Panc1 (cell line): ENCODE measurements around the gene NMB. TPM values are rescaled to one million over a fixed set of nuclear protein-coding genes. Genes with fewer than 3 reads are reported as not detected.

Experiments used
- ATAC-seq: fragments of 200-7000 bp; cut with Tn5 transposase; 2 replicates; pipeline ENCODE4 v1.9.1; 2020; ENCODE audit warnings: mild to moderate bottlenecking, moderate library complexity
- BruUV-seq: library from RNA; stranded (reverse); fragments of 400-500 nt; replicated peaks from 2 replicates; lab custom pipeline; 2021; lab: Mats Ljungman, UMichigan
- CTCF ChIA-PET: fragments of 300-600 bp; sonication (Branson Sonifier 250); formaldehyde crosslinking; loops from one replicate; lab custom pipeline; 2022; ENCODE audit warnings: antibody characterized with exemption; lab: Charles Lee
- POLR2A ChIA-PET: fragments of 300-600 bp; sonication (Branson Sonifier 250); formaldehyde crosslinking; loops from one replicate; lab custom pipeline; 2022; ENCODE audit warnings: antibody characterized with exemption; lab: Charles Lee
- DNase-seq: peaks from one replicate; pipeline ENCODE4 v3.0.0-alpha.2; 2010; ENCODE audit warnings: low read depth, low spot score
- H3K27ac ChIP-seq: 2 replicates; pipeline ENCODE4 v1.5.1; 2011; ENCODE audit warnings: mild to moderate bottlenecking, low read length, inconsistent platforms
- H3K27me3 ChIP-seq: fragments of 200-500 bp; sonication (Bioruptor generic); 2 replicates; pipeline ENCODE4 v1.6.0; 2014; ENCODE audit warnings: low read length, inconsistent platforms; ENCODE audit not compliant: control insufficient read depth, insufficient read depth
- H3K36me3 ChIP-seq: fragments of 200-500 bp; sonication (Bioruptor generic); 2 replicates; pipeline ENCODE4 v1.5.1; 2014; ENCODE audit warnings: inconsistent platforms, mild to moderate bottlenecking, low read length, moderate library complexity; ENCODE audit not compliant: control insufficient read depth, insufficient read depth
- H3K4me1 ChIP-seq: 2 replicates; pipeline ENCODE4 v1.5.1; 2011; ENCODE audit warnings: inconsistent platforms, mild to moderate bottlenecking, low read length, moderate library complexity; ENCODE audit not compliant: control insufficient read depth, insufficient read depth
- H3K4me3 ChIP-seq, 2 experiments: 2 replicates each; pipeline ENCODE4 v1.5.1; 2011 to 2012; ENCODE audit warnings: low read depth in 2 of 2, low read length in 2 of 2, mild to moderate bottlenecking in 2 of 2, inconsistent platforms in 1 of 2, moderate library complexity in 1 of 2
- H3K9me3 ChIP-seq: fragments of 200-500 bp; sonication (Bioruptor generic); 2 replicates; pipeline ENCODE4 v1.5.1; 2014; ENCODE audit warnings: low read depth, mild to moderate bottlenecking, inconsistent platforms, low read length, moderate library complexity; ENCODE audit not compliant: control insufficient read depth, insufficient read depth
- POLR2AphosphoS5 ChIP-seq: IDR thresholded peaks from 2 replicates; pipeline ENCODE4 v1.6.1; 2012; ENCODE audit warnings: mild to moderate bottlenecking, low read depth, low read length, moderate library complexity
- SIN3A ChIP-seq: IDR thresholded peaks from 2 replicates; pipeline ENCODE4 v1.6.1; 2012; ENCODE audit warnings: low read depth, mild to moderate bottlenecking, low read length, moderate library complexity, borderline replicate concordance; ENCODE audit not compliant: insufficient read depth
- TCF7L2 ChIP-seq: IDR thresholded peaks from 2 replicates; pipeline ENCODE4 v1.6.1; 2011; ENCODE audit warnings: mild to moderate bottlenecking, low read depth, low read length, inconsistent platforms
- in situ Hi-C: cut with HindIII; loops from 2 replicates; pipeline ENCODE4 v1.10.0; 2016; ENCODE audit warnings: low sequenced_read_pairs, low pct_unique_long_range_greater_than_20kb
- intact Hi-C: fragments of 100-400 bp; cut with micrococcal nuclease; formaldehyde crosslinking; loops from one replicate; pipeline ENCODE4 v1.10.0; 2022; ENCODE audit not compliant: unreplicated experiment
- total RNA-seq: library from RNA; stranded (reverse); gene quantifications from one replicate; pipeline ENCODE4 v1.2.1, GENCODE V29; 2021; ENCODE audit not compliant: unreplicated experiment
- TF ChIP-seq, protein P1 (sequence below), 2 experiments: IDR thresholded peaks; 2 replicates each; pipeline ENCODE4 v1.6.1; 2011 to 2012; ENCODE audit warnings: low read depth in 2 of 2, control low read depth in 1 of 2, low read length in 1 of 2, mild to moderate bottlenecking in 1 of 2, moderate library complexity in 1 of 2; ENCODE audit not compliant: insufficient read depth in 1 of 2
- TF ChIP-seq, protein P2 (sequence below): fragments of 450-650 bp; IDR thresholded peaks from 2 replicates; pipeline ENCODE4 v1.5.1; 2017; ENCODE audit warnings: mild to moderate bottlenecking

NMB gene
- total RNA-seq, 1 experiment from 2014 or later: 9.5 TPM

DNA sequence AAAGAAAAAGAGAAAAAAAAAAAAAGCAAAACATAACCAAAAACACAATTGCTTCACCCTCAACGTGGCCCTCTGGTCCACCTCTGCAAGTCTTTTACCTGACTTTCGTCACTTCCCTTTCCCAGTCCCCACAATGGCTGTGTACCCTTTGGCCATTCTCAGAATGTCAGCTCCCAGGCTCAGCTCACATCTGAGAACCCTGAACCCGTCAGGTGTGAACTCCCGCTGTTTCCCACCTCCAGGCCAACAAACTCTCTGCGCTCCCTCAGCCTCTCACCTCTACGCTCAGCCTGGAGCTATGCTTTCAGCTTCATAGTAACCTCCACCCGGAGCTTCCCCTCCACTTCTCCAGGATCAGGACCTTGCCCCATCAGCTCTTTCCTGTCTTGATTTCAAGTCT lies 33.6 kb downstream of the NMB start:
- POLR2A ChIA-PET: interaction anchor here (0.6 to 0.7 kb wide), 2 partner anchors 12 to 28 kb away, joined by 4 to 8 read pairs; no protein-coding TSS in a partner anchor
- peaks cover 34% of the 10 kb centered on the region; the same call in 1 of the 2 replicates for H3K9me3 ChIP-seq
- DNase-seq: no peak
- no peaks in the 10 kb centered on the region for H3K36me3 ChIP-seq
- H3K4me3 ChIP-seq: no peak overlapping the region
- in situ Hi-C loops (no loop called here), intact Hi-C loops (no loop called here)
- H3K27ac ChIP-seq: no peak overlapping the region
- BruUV-seq: no TSS peak
- H3K27me3 ChIP-seq: no peaks in the 10 kb centered on the region
- peak; percentile 36; the same call in 1 of the 2 replicates for ATAC-seq
- TF ChIP-seq TCF7L2 (no peak), POLR2AphosphoS5 (no peak), SIN3A (no peak)
- TF ChIP-seq, protein P1, sequence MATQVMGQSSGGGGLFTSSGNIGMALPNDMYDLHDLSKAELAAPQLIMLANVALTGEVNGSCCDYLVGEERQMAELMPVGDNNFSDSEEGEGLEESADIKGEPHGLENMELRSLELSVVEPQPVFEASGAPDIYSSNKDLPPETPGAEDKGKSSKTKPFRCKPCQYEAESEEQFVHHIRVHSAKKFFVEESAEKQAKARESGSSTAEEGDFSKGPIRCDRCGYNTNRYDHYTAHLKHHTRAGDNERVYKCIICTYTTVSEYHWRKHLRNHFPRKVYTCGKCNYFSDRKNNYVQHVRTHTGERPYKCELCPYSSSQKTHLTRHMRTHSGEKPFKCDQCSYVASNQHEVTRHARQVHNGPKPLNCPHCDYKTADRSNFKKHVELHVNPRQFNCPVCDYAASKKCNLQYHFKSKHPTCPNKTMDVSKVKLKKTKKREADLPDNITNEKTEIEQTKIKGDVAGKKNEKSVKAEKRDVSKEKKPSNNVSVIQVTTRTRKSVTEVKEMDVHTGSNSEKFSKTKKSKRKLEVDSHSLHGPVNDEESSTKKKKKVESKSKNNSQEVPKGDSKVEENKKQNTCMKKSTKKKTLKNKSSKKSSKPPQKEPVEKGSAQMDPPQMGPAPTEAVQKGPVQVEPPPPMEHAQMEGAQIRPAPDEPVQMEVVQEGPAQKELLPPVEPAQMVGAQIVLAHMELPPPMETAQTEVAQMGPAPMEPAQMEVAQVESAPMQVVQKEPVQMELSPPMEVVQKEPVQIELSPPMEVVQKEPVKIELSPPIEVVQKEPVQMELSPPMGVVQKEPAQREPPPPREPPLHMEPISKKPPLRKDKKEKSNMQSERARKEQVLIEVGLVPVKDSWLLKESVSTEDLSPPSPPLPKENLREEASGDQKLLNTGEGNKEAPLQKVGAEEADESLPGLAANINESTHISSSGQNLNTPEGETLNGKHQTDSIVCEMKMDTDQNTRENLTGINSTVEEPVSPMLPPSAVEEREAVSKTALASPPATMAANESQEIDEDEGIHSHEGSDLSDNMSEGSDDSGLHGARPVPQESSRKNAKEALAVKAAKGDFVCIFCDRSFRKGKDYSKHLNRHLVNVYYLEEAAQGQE (IDR thresholded peaks at IDR 0.05; ENCODE audit: insufficient read depth in 1 of 2, low read depth in 2 of 2, low read length in 1 of 2): no peak
- TF ChIP-seq, protein P2, sequence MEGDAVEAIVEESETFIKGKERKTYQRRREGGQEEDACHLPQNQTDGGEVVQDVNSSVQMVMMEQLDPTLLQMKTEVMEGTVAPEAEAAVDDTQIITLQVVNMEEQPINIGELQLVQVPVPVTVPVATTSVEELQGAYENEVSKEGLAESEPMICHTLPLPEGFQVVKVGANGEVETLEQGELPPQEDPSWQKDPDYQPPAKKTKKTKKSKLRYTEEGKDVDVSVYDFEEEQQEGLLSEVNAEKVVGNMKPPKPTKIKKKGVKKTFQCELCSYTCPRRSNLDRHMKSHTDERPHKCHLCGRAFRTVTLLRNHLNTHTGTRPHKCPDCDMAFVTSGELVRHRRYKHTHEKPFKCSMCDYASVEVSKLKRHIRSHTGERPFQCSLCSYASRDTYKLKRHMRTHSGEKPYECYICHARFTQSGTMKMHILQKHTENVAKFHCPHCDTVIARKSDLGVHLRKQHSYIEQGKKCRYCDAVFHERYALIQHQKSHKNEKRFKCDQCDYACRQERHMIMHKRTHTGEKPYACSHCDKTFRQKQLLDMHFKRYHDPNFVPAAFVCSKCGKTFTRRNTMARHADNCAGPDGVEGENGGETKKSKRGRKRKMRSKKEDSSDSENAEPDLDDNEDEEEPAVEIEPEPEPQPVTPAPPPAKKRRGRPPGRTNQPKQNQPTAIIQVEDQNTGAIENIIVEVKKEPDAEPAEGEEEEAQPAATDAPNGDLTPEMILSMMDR: no peak
- H3K4me1 ChIP-seq: no peaks in the 10 kb centered on the region
- CTCF ChIA-PET: no interaction called here

DNA sequence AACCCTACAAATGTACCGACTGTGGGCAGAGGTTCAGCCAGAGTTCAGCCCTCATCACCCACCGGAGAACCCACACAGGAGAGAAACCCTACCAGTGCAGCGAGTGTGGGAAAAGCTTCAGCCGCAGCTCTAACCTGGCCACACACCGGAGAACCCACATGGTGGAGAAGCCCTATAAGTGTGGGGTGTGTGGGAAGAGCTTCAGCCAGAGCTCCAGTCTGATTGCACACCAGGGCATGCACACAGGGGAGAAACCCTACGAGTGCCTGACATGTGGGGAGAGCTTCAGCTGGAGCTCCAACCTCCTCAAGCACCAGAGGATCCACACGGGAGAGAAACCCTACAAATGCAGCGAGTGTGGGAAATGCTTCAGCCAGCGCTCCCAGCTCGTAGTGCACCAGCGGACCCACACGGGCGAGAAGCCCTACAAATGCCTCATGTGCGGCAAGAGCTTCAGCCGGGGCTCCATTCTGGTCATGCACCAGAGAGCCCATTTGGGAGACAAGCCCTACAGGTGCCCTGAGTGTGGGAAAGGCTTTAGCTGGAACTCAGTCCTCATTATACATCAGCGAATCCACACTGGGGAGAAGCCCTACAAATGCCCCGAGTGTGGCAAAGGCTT lies 36.5 kb downstream of the NMB start:
- ATAC-seq (no peak), DNase-seq (no peak)
- Histone ChIP-seq H3K9me3 (peaks cover 34% of the 10 kb centered on the region; the same call in 1 of the 2 replicates), H3K27ac (no peak overlapping the region), H3K4me1 (no peaks in the 10 kb centered on the region), H3K4me3 (no peak overlapping the region), H3K36me3 (no peaks in the 10 kb centered on the region), H3K27me3 (no peaks in the 10 kb centered on the region)
- TF ChIP-seq, protein P1 (IDR thresholded peaks at IDR 0.05; ENCODE audit: insufficient read depth in 1 of 2, low read depth in 2 of 2, low read length in 1 of 2): no peak
- TF ChIP-seq, protein P2: no peak
- no peak for TF ChIP-seq POLR2AphosphoS5
- ChIA-PET POLR2A (interaction anchor here (0.6 kb wide), 1 partner anchor 9 kb away, joined by 3 read pairs; no protein-coding TSS in a partner anchor), CTCF (no interaction called here)
- BruUV-seq: no TSS peak
- intact Hi-C loops (no loop called here), in situ Hi-C loops (no loop called here)
